ENCODE measurements around the gene EMC9.

EMC9 gene

DNA sequence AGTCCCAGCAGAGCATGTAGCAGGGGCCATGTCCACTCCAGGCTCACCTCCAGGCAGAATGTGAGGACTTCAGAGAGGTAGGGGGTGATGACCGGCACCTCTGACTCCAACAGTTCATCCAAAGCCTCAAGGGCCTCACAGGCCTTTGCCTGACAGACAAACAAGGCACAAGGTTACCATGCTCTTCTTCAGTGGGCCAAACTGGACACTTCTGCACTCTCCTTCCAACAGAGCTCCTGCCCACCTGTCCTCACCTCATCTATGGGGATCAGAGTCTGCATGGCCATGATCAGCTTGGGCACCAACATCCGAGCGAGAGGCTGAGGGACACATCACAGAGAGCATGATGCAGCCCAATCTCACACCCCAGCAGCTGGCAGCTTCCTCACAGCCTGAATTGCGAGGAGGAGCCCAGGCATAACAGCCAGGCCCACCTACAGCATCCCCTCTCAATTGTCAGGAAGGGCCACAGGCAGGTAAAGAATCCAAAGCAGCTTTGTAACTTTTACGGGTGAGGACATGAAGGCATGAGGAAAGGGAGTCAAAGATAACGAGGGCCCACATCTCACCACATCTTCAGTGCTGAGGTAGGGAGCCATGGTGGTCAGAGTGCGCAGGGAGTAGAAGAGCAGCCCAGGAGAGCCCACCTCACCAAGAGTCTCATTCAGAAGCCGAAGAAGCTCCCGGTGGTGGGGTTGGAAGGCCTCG, 45.6 kb upstream of the EMC9 start:
- TF ChIP-seq, protein P1, sequence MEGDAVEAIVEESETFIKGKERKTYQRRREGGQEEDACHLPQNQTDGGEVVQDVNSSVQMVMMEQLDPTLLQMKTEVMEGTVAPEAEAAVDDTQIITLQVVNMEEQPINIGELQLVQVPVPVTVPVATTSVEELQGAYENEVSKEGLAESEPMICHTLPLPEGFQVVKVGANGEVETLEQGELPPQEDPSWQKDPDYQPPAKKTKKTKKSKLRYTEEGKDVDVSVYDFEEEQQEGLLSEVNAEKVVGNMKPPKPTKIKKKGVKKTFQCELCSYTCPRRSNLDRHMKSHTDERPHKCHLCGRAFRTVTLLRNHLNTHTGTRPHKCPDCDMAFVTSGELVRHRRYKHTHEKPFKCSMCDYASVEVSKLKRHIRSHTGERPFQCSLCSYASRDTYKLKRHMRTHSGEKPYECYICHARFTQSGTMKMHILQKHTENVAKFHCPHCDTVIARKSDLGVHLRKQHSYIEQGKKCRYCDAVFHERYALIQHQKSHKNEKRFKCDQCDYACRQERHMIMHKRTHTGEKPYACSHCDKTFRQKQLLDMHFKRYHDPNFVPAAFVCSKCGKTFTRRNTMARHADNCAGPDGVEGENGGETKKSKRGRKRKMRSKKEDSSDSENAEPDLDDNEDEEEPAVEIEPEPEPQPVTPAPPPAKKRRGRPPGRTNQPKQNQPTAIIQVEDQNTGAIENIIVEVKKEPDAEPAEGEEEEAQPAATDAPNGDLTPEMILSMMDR (IDR thresholded peaks at IDR 0.05; ENCODE audit: low read depth, low read length, missing control alignments): no peak
- no peak for DNase-seq (ENCODE audit: low read depth)
- no peak overlapping the region for H3K4me3 ChIP-seq (ENCODE audit: low read depth, low read length)

- H3K4me3 ChIP-seq (ENCODE audit: low read depth, low read length): no peak overlapping the region
- DNase-seq (ENCODE audit: low read depth): no peak
- TF ChIP-seq, protein P1 (IDR thresholded peaks at IDR 0.05; ENCODE audit: low read depth, low read length, missing control alignments): no peak
Observed at GRCh38 chr14:24185741-24186140, 44.4 kb upstream of the EMC9 start.

DNA sequence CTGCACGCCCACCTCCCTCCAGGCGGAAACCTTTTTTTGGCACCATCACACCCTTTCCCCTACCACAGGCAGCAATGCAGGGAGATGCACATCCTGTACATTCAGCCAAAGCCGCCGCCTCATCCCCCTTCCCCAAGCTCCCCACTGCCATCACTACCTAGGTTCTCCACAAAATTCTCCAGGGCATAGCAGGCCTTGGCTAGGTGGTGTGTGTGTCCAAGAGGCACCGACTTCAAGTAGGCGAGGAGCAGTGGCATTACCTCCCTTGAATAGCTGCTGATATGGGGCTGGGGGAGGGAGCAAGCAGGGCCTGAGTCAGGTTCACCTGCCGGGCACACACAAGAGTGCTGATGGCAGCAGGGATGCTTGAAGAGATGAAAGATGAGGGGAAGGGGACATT, 43.6 kb upstream of the EMC9 start:
- H3K4me3 ChIP-seq (ENCODE audit: low read depth, low read length): no peak overlapping the region
- DNase-seq (ENCODE audit: low read depth): no peak
- TF ChIP-seq, protein P1 (IDR thresholded peaks at IDR 0.05; ENCODE audit: low read depth, low read length, missing control alignments): no peak

DNA sequence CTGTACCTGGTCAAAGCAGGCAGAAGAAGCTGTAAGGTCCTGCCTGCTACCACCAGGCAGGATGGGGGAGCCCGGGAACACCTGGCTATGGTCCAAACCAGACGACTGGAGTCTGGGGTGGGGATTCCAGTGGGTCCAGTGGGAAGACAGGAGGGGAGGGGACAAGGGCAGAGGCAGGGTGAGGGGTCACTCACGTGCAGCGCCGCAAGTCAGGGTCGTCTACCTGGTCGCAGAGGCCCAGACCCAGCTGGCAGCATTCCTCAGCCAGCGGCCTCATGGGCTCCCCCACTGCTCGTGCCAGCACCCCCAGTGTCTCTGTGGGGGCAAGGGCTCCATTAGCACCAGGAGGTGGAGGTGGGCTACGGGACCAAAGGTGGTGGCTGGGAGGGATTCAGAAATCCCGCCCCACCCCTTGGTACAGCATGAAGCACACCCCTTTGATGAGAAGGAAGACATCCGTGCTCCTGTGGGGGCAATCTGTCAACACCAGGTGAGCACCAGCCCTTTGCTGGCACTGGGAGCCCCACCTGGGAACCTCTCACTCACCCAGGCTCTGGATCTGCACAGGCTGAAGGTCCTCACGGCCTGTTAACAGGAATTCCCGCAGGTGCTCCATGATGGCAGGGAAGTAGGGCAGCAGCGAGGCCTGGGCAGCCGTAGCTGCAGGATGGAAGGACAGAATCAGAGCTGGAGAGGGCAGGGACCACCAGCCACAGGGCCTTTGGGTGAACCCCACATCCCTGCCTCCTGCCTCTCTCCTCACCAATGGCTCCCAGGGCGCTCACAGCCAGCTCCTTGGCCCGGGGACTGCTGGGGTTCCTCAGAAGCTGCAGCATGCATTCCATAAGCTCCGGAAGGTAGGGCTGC, 42.9 kb upstream of the EMC9 start:
- TF ChIP-seq, protein P1 (IDR thresholded peaks at IDR 0.05; ENCODE audit: low read depth, low read length, missing control alignments): no peak
- no peak for DNase-seq (ENCODE audit: low read depth)
- H3K4me3 ChIP-seq (ENCODE audit: low read depth, low read length): no peak overlapping the region

GRCh38 chr14:24183014-24183481, 41.7 kb upstream of the EMC9 start:
- TF ChIP-seq, protein P1 (IDR thresholded peaks at IDR 0.05; ENCODE audit: low read depth, low read length, missing control alignments): no peak
- DNase-seq (ENCODE audit: low read depth): no peak
- no peak overlapping the region for H3K4me3 ChIP-seq (ENCODE audit: low read depth, low read length)

- TF ChIP-seq, protein P1 (IDR thresholded peaks at IDR 0.05; ENCODE audit: low read depth, low read length, missing control alignments): no peak
- DNase-seq (ENCODE audit: low read depth): no peak
- H3K4me3 ChIP-seq (ENCODE audit: low read depth, low read length): no peak overlapping the region
Observed at GRCh38 chr14:24182110-24182882, 40.9 kb upstream of the EMC9 start.

All from GM12864 (cell line).